Heart left ventricle (tissue), 13 donors: ENCODE results near the gene ANKRD22.

Source experiments
- CTCF ChIP-seq, 12 donors: fragments of 200-600 bp; sonication (generic) in 4 of 12; IDR thresholded peaks; one replicate each; pipeline versions ENCODE4 v1.5.0 to v1.8.0; 2018 to 2022; ENCODE audit warnings: antibody characterized with exemption in 12 of 12, mild to moderate bottlenecking in 5 of 12
- POLR2A ChIP-seq, 2 donors: fragments of 450-650 bp; IDR thresholded peaks; one replicate each; pipeline ENCODE4 v1.6.1; 2017; ENCODE audit warnings: antibody characterized with exemption in 2 of 2, mild to moderate bottlenecking in 2 of 2, moderate library complexity in 2 of 2
- donor health status: ischemic (EF 13 %, LVEDD 7.1; RV severe dilation, severe dysfunction).
- donor health status: DM: no; HTN: yes; CAD: no.
- donor health status: DM: no; HTN: no; CAD: no.
- donor health status: ischemic (EF 25% LVEDD 6.9; RV normal size, moderate dysfunction).
- donor health status: ischemic (EF 25% LVEDD 5.7; RV mildly dilated, moderate dysfunction).
- donor health status: ischemic (EF 35%, LVEDD 5.7; RV mildly dilated, moderate dysfunction).
- donor health status: nonischemic (EF 11% LVEDD 7.7; RV severe dilation, severe dysfunction).
- donor health status: DM: yes; HTN: yes; CAD: no.
- donor health status: PGD.
- donor health status: ischemic (EF 29% LVEDD 5.4; RV normal size, mild dysfunction).
- donor health status: nonischemic (EF 23%, LVEDD 6.1; RV moderate dilation, normal function).

GRCh38 chr10:88886557-88886956 lies 34.9 kb upstream of the ANKRD22 start:
- TF ChIP-seq CTCF (IDR thresholded peaks at IDR 0.05) (no peak), POLR2A (IDR thresholded peaks at IDR 0.05) (no peak)
